ENCODE data around the gene CNTNAP2.

DNA sequence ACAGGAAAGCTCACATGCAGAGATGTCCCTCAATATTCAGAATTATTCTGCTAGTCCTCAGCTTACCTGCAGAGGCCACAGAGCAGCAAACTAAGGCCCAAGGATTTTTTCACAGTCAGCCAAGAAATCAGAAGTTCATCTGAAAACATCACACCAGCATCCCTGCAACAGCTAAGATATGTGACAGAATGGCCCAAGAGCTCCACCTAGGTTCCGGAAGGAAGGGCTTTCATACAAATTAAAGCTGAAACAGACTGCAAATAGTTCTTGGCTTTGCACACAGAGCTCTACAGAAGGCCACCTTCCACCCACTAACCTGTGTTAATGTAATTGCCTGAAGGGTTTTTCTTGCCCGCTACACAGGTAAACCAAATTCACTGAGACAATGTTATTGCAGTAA is 2035.2 kb downstream of the CNTNAP2 start:
- TF ChIP-seq CTCF (IDR thresholded peaks at IDR 0.05) = no peak
- TF ChIP-seq POLR2A (IDR thresholded peaks at IDR 0.05) = no peak

All from lower leg skin (tissue), 3 donors.